CD14-positive monocyte (primary cell): ENCODE results near the gene TMED10. TPM values are rescaled to one million over a fixed set of nuclear protein-coding genes. Genes with fewer than 3 reads are reported as not detected.
A peak's percentile ranks its signal among the peaks of the same experiment; 100 is the strongest.

ENCODE experiments used
- DNase-seq, 3 donors: peaks; one replicate each; pipeline ENCODE4 v3.0.0-alpha.2; 2011 to 2022
- H2AFZ ChIP-seq: 2 replicates; pipeline ENCODE4 v1.6.0; 2012; ENCODE audit warnings: mild to moderate bottlenecking, low read depth, low read length, inconsistent platforms; ENCODE audit not compliant: insufficient read depth, poor library complexity, severe bottlenecking
- H3K27ac ChIP-seq, 2 donors: 1 replicate in 1 of 2; 2 replicates in 1 of 2; pipeline ENCODE4 v1.5.1; 2012 to 2013; ENCODE audit warnings: low read length in 2 of 2, control low read depth in 1 of 2, inconsistent platforms in 1 of 2, low read depth in 1 of 2, mild to moderate bottlenecking in 1 of 2
- H3K27me3 ChIP-seq, 2 donors: one replicate each; pipeline versions ENCODE4 v1.6.0 to v1.6.1; 2011 to 2013; ENCODE audit warnings: low read length in 2 of 2; ENCODE audit not compliant: control insufficient read depth in 2 of 2, insufficient read depth in 2 of 2
- H3K36me3 ChIP-seq, 2 donors: replicated peaks in 1 of 2; 1 replicate in 1 of 2; 2 replicates in 1 of 2; pipeline versions ENCODE4 v1.5.1 to v1.6.1; 2012 to 2013; ENCODE audit warnings: low read length in 2 of 2, control low read depth in 1 of 2, inconsistent platforms in 1 of 2, mild to moderate bottlenecking in 1 of 2; ENCODE audit not compliant: insufficient read depth in 2 of 2, control insufficient read depth in 1 of 2
- H3K4me1 ChIP-seq, 2 donors: 1 replicate in 1 of 2; 2 replicates in 1 of 2; pipeline versions ENCODE4 v1.5.1 to v1.6.1; 2012 to 2013; ENCODE audit warnings: low read length in 2 of 2, control low read depth in 1 of 2, inconsistent platforms in 1 of 2, mild to moderate bottlenecking in 1 of 2, moderate library complexity in 1 of 2; ENCODE audit not compliant: insufficient read depth in 2 of 2, control insufficient read depth in 1 of 2
- H3K4me2 ChIP-seq: replicated peaks from 2 replicates; pipeline ENCODE3; 2012; ENCODE audit warnings: low read length, moderate library complexity, mild to moderate bottlenecking; ENCODE audit not compliant: poor library complexity, severe bottlenecking; ENCODE audit errors: extremely low read depth
- H3K4me3 ChIP-seq, 3 experiments: fragments of 200-600 bp in 1 of 3; sonication (generic) in 1 of 3; replicated peaks in 1 of 3; 1 replicate in 2 of 3; 2 replicates in 1 of 3; pipeline ENCODE4 v1.5.1; 2011 to 2013; ENCODE audit warnings: low read length in 3 of 3, mild to moderate bottlenecking in 3 of 3, control low read depth in 2 of 3, low read depth in 2 of 3, inconsistent platforms in 1 of 3, moderate library complexity in 1 of 3
- H3K79me2 ChIP-seq: 2 replicates; pipeline ENCODE4 v1.6.0; 2012; ENCODE audit warnings: mild to moderate bottlenecking, control low read depth, inconsistent platforms, low read length, moderate library complexity; ENCODE audit not compliant: insufficient read depth
- H3K9ac ChIP-seq: 2 replicates; pipeline ENCODE4 v1.6.0; 2017; ENCODE audit warnings: low read length, mild to moderate bottlenecking; ENCODE audit not compliant: insufficient read depth, poor library complexity, severe bottlenecking
- H3K9me3 ChIP-seq, 2 donors: replicated peaks in 1 of 2; 1 replicate in 1 of 2; 2 replicates in 1 of 2; pipeline versions ENCODE4 v1.5.1 to v1.6.1; 2012 to 2013; ENCODE audit warnings: low read length in 2 of 2, control low read depth in 1 of 2; ENCODE audit not compliant: control insufficient read depth in 1 of 2, insufficient read depth in 1 of 2
- H4K20me1 ChIP-seq: 2 replicates; pipeline ENCODE4 v1.6.0; 2012; ENCODE audit warnings: mild to moderate bottlenecking, low read length, control low read depth, moderate library complexity; ENCODE audit not compliant: insufficient read depth
- H3K27ac Mint-ChIP-seq, 7 donors: one replicate each; pipeline ENCODE4 v1.8.0; 2020; ENCODE audit warnings: mild to moderate bottlenecking in 7 of 7, mixed read lengths in 7 of 7, moderate library complexity in 6 of 7, inconsistent platforms in 2 of 7
- H3K27me3 Mint-ChIP-seq, 3 donors: one replicate each; pipeline ENCODE4 v1.8.0; 2021 to 2022; ENCODE audit warnings: low read depth in 3 of 3, mild to moderate bottlenecking in 3 of 3, mixed read lengths in 3 of 3, moderate library complexity in 3 of 3, inconsistent platforms in 1 of 3
- H3K36me3 Mint-ChIP-seq, 2 donors: one replicate each; pipeline ENCODE4 v1.8.0; 2020; ENCODE audit warnings: mixed read lengths in 2 of 2, inconsistent platforms in 1 of 2, mild to moderate bottlenecking in 1 of 2
- H3K4me1 Mint-ChIP-seq: one replicate; pipeline ENCODE4 v1.8.0; 2020; ENCODE audit warnings: mild to moderate bottlenecking, mixed read lengths
- H3K4me3 Mint-ChIP-seq, 2 donors: one replicate each; pipeline ENCODE4 v1.8.0; 2020; ENCODE audit warnings: mild to moderate bottlenecking in 2 of 2, mixed read lengths in 2 of 2, moderate library complexity in 1 of 2
- H3K9me3 Mint-ChIP-seq, 7 donors: one replicate each; pipeline ENCODE4 v1.8.0; 2020 to 2022; ENCODE audit warnings: mixed read lengths in 7 of 7, mild to moderate bottlenecking in 6 of 7, moderate library complexity in 6 of 7, inconsistent platforms in 2 of 7
- CTCF ChIP-seq: fragments of 200-600 bp; IDR thresholded peaks from one replicate; pipeline ENCODE4 v1.8.0; 2022; ENCODE audit warnings: antibody characterized with exemption, mild to moderate bottlenecking
- WGBS: methylation state at CpG from one replicate; pipeline ENCODE4 v1.1.5; 2013; ENCODE audit warnings: missing lambda C conversion rate; ENCODE audit not compliant: insufficient coverage; 5-methylcytosine and 5-hydroxymethylcytosine counted together
- intact Hi-C, 2 donors: fragments of 100-400 bp; cut with micrococcal nuclease; formaldehyde crosslinking; loops; one replicate each; pipeline versions ENCODE4 v1.15.0 to v1.15.1; 2023
- polyA plus RNA-seq, 3 donors: library from polyadenylated mRNA; depleted of rRNA in 1 of 3; unstranded in 2 of 3; stranded (reverse) in 1 of 3; fragments of 300-500 nt in 2 of 3; fragments of >200 nt in 1 of 3; fragmentation: Illumina TruSeq in 2 of 3; gene quantifications; 1 replicate in 2 of 3; 2 replicates in 1 of 3; pipeline ENCODE4 v1.2.3, GENCODE V29; 2012 to 2021

TMED10 gene
- polyA plus RNA-seq, 3 donors = 98.5 to 243 (median 233) TPM

- H3K27me3 Mint-ChIP-seq = peaks cover 0 to 5% (median 1%) of the 10 kb centered on the region in 3 donors
- H3K4me1 Mint-ChIP-seq = peaks cover 38% of the 10 kb centered on the region
- peaks cover 26 to 36% of the 10 kb centered on the region in 2 donors for H3K4me1 ChIP-seq
- H3K9me3 ChIP-seq = no peaks in the 10 kb centered on the region
- no peaks in the 10 kb centered on the region for H3K36me3 ChIP-seq
- H3K27ac ChIP-seq = peak overlapping the region; percentile 20 to 67
- WGBS = 29% methylated on average over 3 of the region's 4 CpGs
- peaks cover 0 to 2% (median 0%) of the 10 kb centered on the region in 7 donors for H3K9me3 Mint-ChIP-seq
- no peaks in the 10 kb centered on the region for H4K20me1 ChIP-seq
- TF ChIP-seq CTCF = no peak
- H3K36me3 Mint-ChIP-seq = peaks cover 0 to 6% of the 10 kb centered on the region in 2 donors
- H3K27me3 ChIP-seq = no peaks in the 10 kb centered on the region
- H3K27ac Mint-ChIP-seq = peak overlapping the region; percentile 70 to 92 (median 88)
- DNase-seq = peak; percentile 62 to 78 (median 67)
- no peak overlapping the region for H3K4me2 ChIP-seq
- H3K4me3 Mint-ChIP-seq = peak overlapping the region; percentile 18 to 36
- intact Hi-C loops = no loop called here
- H3K4me3 ChIP-seq = no peak overlapping the region
- no peak overlapping the region for H3K9ac ChIP-seq
- no peaks in the 10 kb centered on the region for H3K79me2 ChIP-seq
- H2AFZ ChIP-seq = peak overlapping the region; percentile 30
These were observed 20.1 kb upstream of the TMED10 start for GRCh38 chr14:75196468-75196867.

DNA sequence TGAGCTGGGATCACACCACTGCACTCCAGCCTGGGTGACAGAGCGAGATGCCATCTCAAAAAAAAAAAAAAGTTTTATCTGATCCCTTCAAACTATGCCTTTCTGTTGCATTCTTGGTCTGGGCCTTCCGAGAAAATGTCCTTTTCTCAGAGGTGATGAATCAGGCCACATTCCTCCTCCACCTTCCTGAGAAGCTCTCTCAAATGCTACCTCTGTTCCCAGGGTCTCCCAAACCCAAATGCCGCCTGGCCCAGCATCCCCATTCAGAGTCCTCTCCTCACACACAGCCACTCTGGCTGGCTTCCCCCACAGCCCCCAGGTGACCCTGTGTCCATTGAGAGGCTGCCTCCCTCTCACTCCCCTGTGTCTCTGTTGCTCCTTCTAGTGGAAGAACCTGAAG, 19.7 kb upstream of the TMED10 start:
- Histone ChIP-seq H3K9ac (no peak overlapping the region), H3K4me2 (no peak overlapping the region), H4K20me1 (no peaks in the 10 kb centered on the region), H3K27me3 (no peaks in the 10 kb centered on the region), H3K4me1 (peaks cover 26 to 36% of the 10 kb centered on the region in 2 donors), H3K36me3 (no peaks in the 10 kb centered on the region), H2AFZ (peak overlapping the region; percentile 30), H3K4me3 (no peak overlapping the region), H3K79me2 (no peaks in the 10 kb centered on the region), H3K27ac (peak overlapping the region; percentile 20 to 67), H3K9me3 (no peaks in the 10 kb centered on the region)
- peaks cover 0 to 5% (median 1%) of the 10 kb centered on the region in 3 donors for H3K27me3 Mint-ChIP-seq
- intact Hi-C loops = no loop called here
- 95% methylated on average over 2 of the region's 3 CpGs for WGBS
- H3K4me3 Mint-ChIP-seq = no peak overlapping the region
- peaks cover 0 to 2% (median 0%) of the 10 kb centered on the region in 7 donors for H3K9me3 Mint-ChIP-seq
- peak overlapping the region; percentile 70 to 92 (median 88) for H3K27ac Mint-ChIP-seq
- no peak for TF ChIP-seq CTCF
- peaks cover 0 to 6% of the 10 kb centered on the region in 2 donors for H3K36me3 Mint-ChIP-seq
- no peak for DNase-seq
- H3K4me1 Mint-ChIP-seq = peaks cover 38% of the 10 kb centered on the region
